Measurements from ENCODE around the gene NEB. TPM values are rescaled to one million over a fixed set of nuclear protein-coding genes. Genes with fewer than 3 reads are reported as not detected.

NEB gene
- total and polyA plus RNA-seq, 2 of the 13 experiments (the other 11 are each of a cell fraction or from before 2014, with no cell fraction given) = 0.21 to 0.24 TPM

DNA sequence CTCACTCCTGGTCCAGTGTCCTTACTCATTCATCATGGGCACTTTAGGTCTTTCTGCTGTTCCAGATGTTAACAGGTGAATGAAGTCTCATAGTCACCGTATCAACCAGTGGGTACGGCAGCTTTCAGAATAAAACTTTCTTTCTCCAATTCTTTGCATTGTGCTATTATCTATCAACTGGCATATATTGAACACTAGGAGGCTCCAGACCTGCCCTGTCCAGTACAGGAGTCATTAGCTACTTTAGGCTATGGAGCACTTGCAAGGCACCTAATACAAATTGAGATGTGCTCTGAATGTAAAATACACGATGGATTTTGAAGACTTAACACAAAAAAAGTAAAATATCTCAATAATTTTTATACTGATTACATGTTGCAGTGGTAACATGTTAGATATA lies 43.2 kb upstream of the NEB start:
- no peak overlapping the region for H2AFZ ChIP-seq (ENCODE audit: low read length)
- no peaks in the 10 kb centered on the region for H3K27me3 ChIP-seq (ENCODE audit: control insufficient read depth in 1 of 2, insufficient read depth in 2 of 2, low read length in 2 of 2)
- no peaks in the 10 kb centered on the region for H3K9me3 ChIP-seq (ENCODE audit: low read length)
- H3K4me1 ChIP-seq (ENCODE audit: insufficient read depth, low read length) = no peaks in the 10 kb centered on the region
- ChIA-PET POLR2A (no interaction called here), CTCF (ENCODE audit: low intra/inter-chr PET ratio, low total read pairs) (interaction anchor here (0.7 to 1.8 kb wide), 2 partner anchors 222 to 248 kb away, joined by 3 to 18 read pairs; no protein-coding TSS in a partner anchor)
- peak; percentile 86 for ATAC-seq
- TF ChIP-seq STAG1 (CRISPR knock-in tag; IDR thresholded peaks at IDR 0.05) = peak; percentile 53
- TF ChIP-seq, protein P1, sequence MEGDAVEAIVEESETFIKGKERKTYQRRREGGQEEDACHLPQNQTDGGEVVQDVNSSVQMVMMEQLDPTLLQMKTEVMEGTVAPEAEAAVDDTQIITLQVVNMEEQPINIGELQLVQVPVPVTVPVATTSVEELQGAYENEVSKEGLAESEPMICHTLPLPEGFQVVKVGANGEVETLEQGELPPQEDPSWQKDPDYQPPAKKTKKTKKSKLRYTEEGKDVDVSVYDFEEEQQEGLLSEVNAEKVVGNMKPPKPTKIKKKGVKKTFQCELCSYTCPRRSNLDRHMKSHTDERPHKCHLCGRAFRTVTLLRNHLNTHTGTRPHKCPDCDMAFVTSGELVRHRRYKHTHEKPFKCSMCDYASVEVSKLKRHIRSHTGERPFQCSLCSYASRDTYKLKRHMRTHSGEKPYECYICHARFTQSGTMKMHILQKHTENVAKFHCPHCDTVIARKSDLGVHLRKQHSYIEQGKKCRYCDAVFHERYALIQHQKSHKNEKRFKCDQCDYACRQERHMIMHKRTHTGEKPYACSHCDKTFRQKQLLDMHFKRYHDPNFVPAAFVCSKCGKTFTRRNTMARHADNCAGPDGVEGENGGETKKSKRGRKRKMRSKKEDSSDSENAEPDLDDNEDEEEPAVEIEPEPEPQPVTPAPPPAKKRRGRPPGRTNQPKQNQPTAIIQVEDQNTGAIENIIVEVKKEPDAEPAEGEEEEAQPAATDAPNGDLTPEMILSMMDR (CRISPR knock-in tag; IDR thresholded peaks at IDR 0.05) = peak; percentile 41
- TF ChIP-seq RAD21 (CRISPR knock-in tag; IDR thresholded peaks at IDR 0.05) = no peak
- peak; percentile 23; the same call in 1 of the 2 replicates for TF ChIP-seq SMC3 (IDR thresholded peaks at IDR 0.05; ENCODE audit: low read length)
- TF ChIP-seq ZNF713 (CRISPR knock-in tag; IDR thresholded peaks at IDR 0.05) = no peak
- H3K9ac ChIP-seq (ENCODE audit: insufficient read depth, low read depth, low read length) = no peak overlapping the region
- H3K79me2 ChIP-seq (ENCODE audit: insufficient read depth, low read length) = no peaks in the 10 kb centered on the region
- peaks cover 0 to 2% of the 10 kb centered on the region in 2 experiments; a peak in 2 of 5 replicates for H3K36me3 ChIP-seq (replicated peaks in 1 of 2; ENCODE audit: control insufficient read depth in 1 of 2, insufficient read depth in 2 of 2, low read length in 2 of 2)
- H3K27ac ChIP-seq (ENCODE audit: extremely low read length, insufficient read depth, low read length) = no peak overlapping the region
- intact Hi-C loops (cut with micrococcal nuclease; ENCODE audit: unreplicated experiment) (no loop called here), in situ Hi-C loops (cut with HindIII; ENCODE audit: extremely low pct_ligation_motif_present, low pct_unique_long_range_greater_than_20kb) (no loop called here)
- H3K4me3 ChIP-seq (replicated peaks in 1 of 3; ENCODE audit: insufficient read depth in 1 of 3, low read depth in 2 of 3, low read length in 3 of 3) = no peak overlapping the region
- H3K4me2 ChIP-seq (ENCODE audit: low read depth, low read length) = no peak overlapping the region
- no peaks in the 10 kb centered on the region for H4K20me1 ChIP-seq (ENCODE audit: insufficient read depth, low read length)
- no TSS peak for BruUV-seq (replicated peaks)
- DNase-seq (ENCODE audit: low spot score) = peak; percentile 32
- 72% methylated on average over 3 of the region's 3 CpGs for WGBS (ENCODE audit: low lambda C conversion rate)
- FAIRE-seq = no peak

DNA sequence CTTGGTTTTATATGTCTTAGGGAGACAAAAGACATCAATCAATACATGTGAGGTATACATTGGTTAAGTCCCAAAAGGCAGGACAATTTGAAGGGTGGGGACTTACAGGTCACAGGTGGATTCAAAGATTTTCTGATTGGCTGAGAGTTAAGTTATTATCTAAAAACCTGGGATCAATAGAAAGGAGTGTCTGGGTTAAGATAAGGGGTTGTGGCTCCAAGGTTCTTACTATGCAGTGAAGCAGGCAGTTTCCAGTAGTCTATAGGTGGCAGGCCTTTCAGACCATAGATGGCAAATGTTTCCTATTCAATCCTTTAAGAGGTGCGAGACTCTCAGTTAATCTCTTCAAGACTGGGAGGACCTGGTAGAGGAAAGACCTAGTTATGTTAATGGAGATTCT lies 42.1 kb upstream of the NEB start:
- intact Hi-C loops (cut with micrococcal nuclease; ENCODE audit: unreplicated experiment) (no loop called here), in situ Hi-C loops (cut with HindIII; ENCODE audit: extremely low pct_ligation_motif_present, low pct_unique_long_range_greater_than_20kb) (no loop called here)
- Histone ChIP-seq H2AFZ (ENCODE audit: low read length) (no peak overlapping the region), H4K20me1 (ENCODE audit: insufficient read depth, low read length) (no peaks in the 10 kb centered on the region), H3K36me3 (replicated peaks in 1 of 2; ENCODE audit: control insufficient read depth in 1 of 2, insufficient read depth in 2 of 2, low read length in 2 of 2) (no peaks in the 10 kb centered on the region; a peak in 2 of 5 replicates), H3K4me3 (replicated peaks in 1 of 3; ENCODE audit: insufficient read depth in 1 of 3, low read depth in 2 of 3, low read length in 3 of 3) (no peak overlapping the region), H3K79me2 (ENCODE audit: insufficient read depth, low read length) (no peaks in the 10 kb centered on the region), H3K27me3 (ENCODE audit: control insufficient read depth in 1 of 2, insufficient read depth in 2 of 2, low read length in 2 of 2) (no peaks in the 10 kb centered on the region), H3K9ac (ENCODE audit: insufficient read depth, low read depth, low read length) (no peak overlapping the region), H3K4me2 (ENCODE audit: low read depth, low read length) (no peak overlapping the region), H3K4me1 (ENCODE audit: insufficient read depth, low read length) (no peaks in the 10 kb centered on the region), H3K9me3 (ENCODE audit: low read length) (no peaks in the 10 kb centered on the region), H3K27ac (ENCODE audit: extremely low read length, insufficient read depth, low read length) (no peak overlapping the region)
- POLR2A ChIA-PET = no interaction called here
- no peak for DNase-seq (ENCODE audit: low spot score)
- no TSS peak for BruUV-seq (replicated peaks)
- ATAC-seq = no peak
- TF ChIP-seq ZNF720 (CRISPR knock-in tag; IDR thresholded peaks at IDR 0.05) (no peak), BHLHE40 (IDR thresholded peaks at IDR 0.05; ENCODE audit: low read length) (no peak)
- WGBS (ENCODE audit: low lambda C conversion rate) = 100% methylated on average over 1 of the region's 1 CpG
- CTCF ChIA-PET (ENCODE audit: low intra/inter-chr PET ratio, low total read pairs) = no interaction called here
- no peak for FAIRE-seq
